Thoracic aorta (tissue), 2 donors: ENCODE measurements around the gene KIF26B. TPM values are rescaled to one million over a fixed set of nuclear protein-coding genes. Genes with fewer than 3 reads are reported as not detected.

ENCODE experiments used
- ATAC-seq: fragments of 150-250 bp; one replicate; pipeline ENCODE4 v1.8.0; 2017; ENCODE audit warnings: low read depth; ENCODE audit not compliant: insufficient number of reproducible peaks, low FRiP score
- DNase-seq: peaks from one replicate; pipeline ENCODE4 v3.0.0-alpha.2; 2020; ENCODE audit warnings: low spot score
- H3K27ac ChIP-seq, 2 donors: fragments of 200-600 bp; sonication (generic); 1 replicate in 1 of 2; 2 replicates in 1 of 2; pipeline ENCODE4 v1.5.1; 2016; ENCODE audit warnings: mild to moderate bottlenecking in 2 of 2, moderate library complexity in 2 of 2
- H3K27me3 ChIP-seq: fragments of 200-600 bp; sonication (generic); replicated peaks from 2 replicates; pipeline ENCODE4 v1.6.0; 2016; ENCODE audit warnings: mild to moderate bottlenecking; ENCODE audit not compliant: insufficient read depth
- H3K36me3 ChIP-seq: fragments of 200-600 bp; sonication (generic); one replicate; pipeline ENCODE4 v1.5.1; 2016
- H3K4me1 ChIP-seq, 2 donors: fragments of 200-600 bp; sonication (generic); 1 replicate in 1 of 2; 2 replicates in 1 of 2; pipeline versions ENCODE4 v1.5.1 to v1.6.0; 2016; ENCODE audit warnings: low read depth in 2 of 2, mild to moderate bottlenecking in 1 of 2; ENCODE audit not compliant: control insufficient read depth in 1 of 2
- H3K4me3 ChIP-seq: fragments of 200-600 bp; sonication (generic); 2 replicates; pipeline ENCODE4 v1.5.1; 2016; ENCODE audit warnings: mild to moderate bottlenecking
- H3K9me3 ChIP-seq: fragments of 200-600 bp; sonication (generic); 2 replicates; pipeline ENCODE4 v1.5.1; 2016
- CTCF ChIP-seq: fragments of 200-600 bp; sonication (generic); IDR thresholded peaks from one replicate; pipeline ENCODE4 v1.5.1; 2019; ENCODE audit warnings: antibody characterized with exemption
- total RNA-seq, 2 donors: library from RNA; depleted of rRNA; stranded (reverse); fragments of >200 nt; gene quantifications; one replicate each; pipeline versions ENCODE4 v1.1.0 to v1.2.3, GENCODE V29; 2016

KIF26B gene
- total RNA-seq, 2 donors from 2014 or later: 0.14 to 0.41 TPM

GRCh38 chr1:245690156-245690690, 535.4 kb downstream of the KIF26B start:
- ATAC-seq (no peak), DNase-seq (no peak)
- H3K9me3 ChIP-seq: no peaks in the 10 kb centered on the region
- H3K4me1 ChIP-seq: no peaks in the 10 kb centered on the region
- H3K4me3 ChIP-seq: no peak overlapping the region
- H3K27me3 ChIP-seq: no peaks in the 10 kb centered on the region
- H3K36me3 ChIP-seq: no peaks in the 10 kb centered on the region
- no peak overlapping the region for H3K27ac ChIP-seq
- no peak for TF ChIP-seq CTCF

- H3K27me3 ChIP-seq: no peaks in the 10 kb centered on the region
- no peak overlapping the region for H3K27ac ChIP-seq
- no peaks in the 10 kb centered on the region for H3K36me3 ChIP-seq
- no peak for TF ChIP-seq CTCF
- DNase-seq: no peak
- H3K9me3 ChIP-seq: no peaks in the 10 kb centered on the region
- no peaks in the 10 kb centered on the region for H3K4me1 ChIP-seq
- no peak overlapping the region for H3K4me3 ChIP-seq
- ATAC-seq: no peak
Observed at GRCh38 chr1:245690946-245691541, 536.3 kb downstream of the KIF26B start.

- H3K27me3 ChIP-seq: no peaks in the 10 kb centered on the region
- DNase-seq (no peak), ATAC-seq (no peak)
- H3K4me1 ChIP-seq: no peaks in the 10 kb centered on the region
- H3K9me3 ChIP-seq: no peaks in the 10 kb centered on the region
- no peaks in the 10 kb centered on the region for H3K36me3 ChIP-seq
- no peak for TF ChIP-seq CTCF
- H3K27ac ChIP-seq: no peak overlapping the region
- no peak overlapping the region for H3K4me3 ChIP-seq
Observed at GRCh38 chr1:245691897-245692296, 537.1 kb downstream of the KIF26B start.

- Histone ChIP-seq H3K27ac (no peak overlapping the region), H3K4me3 (no peak overlapping the region), H3K9me3 (no peaks in the 10 kb centered on the region), H3K4me1 (no peaks in the 10 kb centered on the region), H3K27me3 (no peaks in the 10 kb centered on the region), H3K36me3 (no peaks in the 10 kb centered on the region)
- ATAC-seq (no peak), DNase-seq (no peak)
- no peak for TF ChIP-seq CTCF
Observed at GRCh38 chr1:245692318-245692717, 537.5 kb downstream of the KIF26B start.

GRCh38 chr1:245693116-245693793, 538.5 kb downstream of the KIF26B start:
- TF ChIP-seq CTCF: no peak
- ATAC-seq: no peak
- DNase-seq: no peak
- Histone ChIP-seq H3K4me3 (no peak overlapping the region), H3K27ac (no peak overlapping the region), H3K4me1 (no peaks in the 10 kb centered on the region), H3K36me3 (no peaks in the 10 kb centered on the region), H3K9me3 (no peaks in the 10 kb centered on the region), H3K27me3 (no peaks in the 10 kb centered on the region)
